H9 (cell line): Measurements from ENCODE around the gene GPD1L. TPM values are rescaled to one million over a fixed set of nuclear protein-coding genes. Genes with fewer than 3 reads are reported as not detected.
"Not testable (repeated sequence)": the region's sequence is repeated elsewhere in the genome, so short reads cannot be mapped to it uniquely, and the experiment has no call there.

Experiments used
- DNase-seq: peaks from one replicate; pipeline ENCODE4 v3.0.0-alpha.2; 2017
- H2AFZ ChIP-seq: one replicate; pipeline ENCODE4 v1.6.1; 2013; ENCODE audit warnings: mild to moderate bottlenecking, low read length, control low read depth, moderate library complexity
- H2AK5ac ChIP-seq: 2 replicates; pipeline ENCODE4 v1.6.1; 2013; ENCODE audit warnings: low read length, control low read depth, mixed read lengths; ENCODE audit not compliant: insufficient read length
- H2BK120ac ChIP-seq: one replicate; pipeline ENCODE4 v1.6.1; 2013; ENCODE audit warnings: low read depth, mild to moderate bottlenecking, low read length, control low read depth, inconsistent platforms; ENCODE audit not compliant: poor library complexity, severe bottlenecking
- H2BK12ac ChIP-seq: 2 replicates; pipeline ENCODE4 v1.6.1; 2013; ENCODE audit warnings: low read length, control low read depth, mixed read lengths, low read depth; ENCODE audit not compliant: insufficient read length
- H2BK15ac ChIP-seq: 2 replicates; pipeline ENCODE4 v1.6.1; 2013; ENCODE audit warnings: low read depth, low read length, control low read depth
- H2BK20ac ChIP-seq: one replicate; pipeline ENCODE4 v1.6.1; 2013; ENCODE audit warnings: low read depth, mild to moderate bottlenecking, low read length, control low read depth, inconsistent platforms; ENCODE audit not compliant: poor library complexity, severe bottlenecking
- H2BK5ac ChIP-seq: 2 replicates; pipeline ENCODE4 v1.6.1; 2013; ENCODE audit warnings: low read length, control low read depth, mixed read lengths; ENCODE audit not compliant: insufficient read length
- H3K14ac ChIP-seq: 2 replicates; pipeline ENCODE4 v1.6.1; 2013; ENCODE audit warnings: low read length, control low read depth; ENCODE audit not compliant: insufficient read depth
- H3K18ac ChIP-seq: 2 replicates; pipeline ENCODE4 v1.6.1; 2013; ENCODE audit warnings: low read depth, mild to moderate bottlenecking, mixed read lengths, low read length, control low read depth; ENCODE audit not compliant: insufficient read length
- H3K23ac ChIP-seq: 2 replicates; pipeline ENCODE4 v1.6.1; 2013; ENCODE audit warnings: low read length, control low read depth, mixed read lengths, low read depth; ENCODE audit not compliant: insufficient read length
- H3K23me2 ChIP-seq: 2 replicates; pipeline ENCODE4 v1.6.1; 2013; ENCODE audit warnings: low read depth, mild to moderate bottlenecking, mixed read lengths, low read length, control low read depth; ENCODE audit not compliant: insufficient read length, poor library complexity, severe bottlenecking
- H3K27ac ChIP-seq: 2 replicates; pipeline ENCODE4 v1.5.1; 2013; ENCODE audit warnings: low read length, control low read depth, mixed read lengths, low read depth; ENCODE audit not compliant: insufficient read length
- H3K27me3 ChIP-seq: 2 replicates; pipeline ENCODE4 v1.6.1; 2013; ENCODE audit warnings: low read length, control low read depth, inconsistent platforms; ENCODE audit not compliant: insufficient read depth
- H3K4ac ChIP-seq: 2 replicates; pipeline ENCODE4 v1.6.1; 2013; ENCODE audit warnings: low read depth, mild to moderate bottlenecking, control low read depth, inconsistent platforms, low read length, moderate library complexity
- H3K4me1 ChIP-seq: 2 replicates; pipeline ENCODE4 v1.6.1; 2013; ENCODE audit warnings: low read length, control low read depth, inconsistent platforms; ENCODE audit not compliant: insufficient read depth
- H3K4me2 ChIP-seq: 2 replicates; pipeline ENCODE4 v1.6.1; 2013; ENCODE audit warnings: low read length, control low read depth, mixed read lengths; ENCODE audit not compliant: insufficient read length, insufficient read depth
- H3K56ac ChIP-seq: 2 replicates; pipeline ENCODE4 v1.6.1; 2013; ENCODE audit warnings: low read depth, mild to moderate bottlenecking, mixed read lengths, low read length, control low read depth; ENCODE audit not compliant: insufficient read length
- H3K79me1 ChIP-seq: 2 replicates; pipeline ENCODE4 v1.6.1; 2013; ENCODE audit warnings: low read depth, mild to moderate bottlenecking, moderate library complexity, low read length, control low read depth, inconsistent platforms; ENCODE audit not compliant: insufficient read depth, poor library complexity, severe bottlenecking
- H3K79me2 ChIP-seq: 2 replicates; pipeline ENCODE4 v1.6.1; 2013; ENCODE audit warnings: low read length, control low read depth, inconsistent platforms; ENCODE audit not compliant: insufficient read depth
- H3K9ac ChIP-seq: 2 replicates; pipeline ENCODE4 v1.6.1; 2013; ENCODE audit warnings: low read length, control low read depth, mixed read lengths; ENCODE audit not compliant: insufficient read length; ENCODE audit errors: extremely low read depth
- H3K9me3 ChIP-seq: one replicate; pipeline ENCODE4 v1.6.1; 2013; ENCODE audit warnings: low read depth, low read length, inconsistent platforms; ENCODE audit not compliant: control insufficient read depth
- H3T11ph ChIP-seq: one replicate; pipeline ENCODE4 v1.6.1; 2013; ENCODE audit warnings: mild to moderate bottlenecking, low read length, control low read depth, inconsistent platforms
- H4K20me1 ChIP-seq: one replicate; pipeline ENCODE4 v1.6.1; 2013; ENCODE audit not compliant: control insufficient read depth, insufficient read length, insufficient read depth
- H4K5ac ChIP-seq: 2 replicates; pipeline ENCODE4 v1.6.1; 2013; ENCODE audit warnings: low read depth, mild to moderate bottlenecking, mixed read lengths, low read length, control low read depth; ENCODE audit not compliant: insufficient read length
- H4K8ac ChIP-seq: replicated peaks from 2 replicates; pipeline ENCODE4 v1.6.1; 2013; ENCODE audit warnings: low read length, control low read depth, mixed read lengths, low read depth; ENCODE audit not compliant: insufficient read length
- H4K91ac ChIP-seq: 2 replicates; pipeline ENCODE4 v1.6.1; 2013; ENCODE audit warnings: low read depth, mild to moderate bottlenecking, moderate library complexity, mixed read lengths, low read length, control low read depth; ENCODE audit not compliant: insufficient read length
- H3K27ac Mint-ChIP-seq, 3 experiments: 2 replicates in 2 of 3; 3 replicates in 1 of 3; pipeline ENCODE4 v1.8.0; 2020 to 2021; ENCODE audit warnings: mixed read lengths in 3 of 3, mild to moderate bottlenecking in 1 of 3, moderate library complexity in 1 of 3
- H3K27me3 Mint-ChIP-seq: 2 replicates; pipeline ENCODE4 v1.8.0; 2021; ENCODE audit warnings: low read depth, mild to moderate bottlenecking, moderate library complexity, mixed read lengths
- H3K36me3 Mint-ChIP-seq, 3 experiments: 2 replicates in 2 of 3; 3 replicates in 1 of 3; pipeline ENCODE4 v1.8.0; 2020 to 2021; ENCODE audit warnings: low read depth in 3 of 3, mixed read lengths in 3 of 3; ENCODE audit not compliant: insufficient read depth in 1 of 3
- H3K4me1 Mint-ChIP-seq, 2 experiments: 2 replicates each; pipeline ENCODE4 v1.8.0; 2020; ENCODE audit warnings: mixed read lengths in 2 of 2
- H3K4me3 Mint-ChIP-seq, 2 experiments: 2 replicates in 1 of 2; 3 replicates in 1 of 2; pipeline ENCODE4 v1.8.0; 2020 to 2021; ENCODE audit warnings: mild to moderate bottlenecking in 2 of 2, mixed read lengths in 2 of 2, moderate library complexity in 1 of 2
- H3K9me3 Mint-ChIP-seq, 2 experiments: 2 replicates in 1 of 2; 3 replicates in 1 of 2; pipeline ENCODE4 v1.8.0; 2020; ENCODE audit warnings: mild to moderate bottlenecking in 2 of 2, mixed read lengths in 2 of 2, moderate library complexity in 1 of 2
- WGBS: extraction: QIAGEN DNeasy Blood & Tissue Kit; methylation state at CpG from one replicate; pipeline ENCODE4 v1.1.7; 2013; ENCODE audit warnings: missing lambda C conversion rate, low lambda C conversion rate, mixed read lengths; ENCODE audit not compliant: insufficient read length; ENCODE audit errors: extremely low coverage; 5-methylcytosine and 5-hydroxymethylcytosine counted together
- total RNA-seq: library from RNA; stranded (reverse); gene quantifications from 2 replicates; pipeline ENCODE4 v1.2.1, GENCODE V29; 2021
- TF ChIP-seq, protein P1 (sequence below): fragments of 200-600 bp; sonication (generic); conservative IDR thresholded peaks from 3 replicates; pipeline ENCODE4 v1.8.0; 2021; ENCODE audit warnings: antibody characterized with exemption, mild to moderate bottlenecking

The GPD1L gene
- total RNA-seq, 1 experiment from 2014 or later = 3.7 TPM

DNA sequence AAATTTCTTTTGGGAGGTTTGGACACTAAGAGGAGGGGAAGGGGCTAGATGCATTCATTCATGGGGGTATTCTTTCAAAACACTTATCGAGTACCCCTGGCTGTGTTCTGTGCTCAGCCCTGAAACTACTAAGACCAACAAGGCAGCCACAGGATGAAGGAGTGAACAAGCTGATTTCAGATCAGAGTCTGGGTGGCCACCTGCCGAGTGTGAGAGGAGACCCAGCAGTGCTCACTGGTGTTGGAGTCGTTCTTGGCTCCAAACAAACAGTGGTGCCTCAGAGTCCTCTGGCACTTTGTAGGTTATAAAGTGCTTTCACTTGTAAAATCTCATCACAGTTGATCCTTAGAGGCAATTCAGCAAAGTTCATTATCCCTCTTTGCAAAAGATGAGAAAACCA, 83.3 kb downstream of the GPD1L start:
- H3K9me3 Mint-ChIP-seq = no peaks in the 10 kb centered on the region
- Histone ChIP-seq H2BK120ac (no peak overlapping the region), H4K8ac (no peak overlapping the region), H2BK20ac (no peak overlapping the region), H3K23me2 (no peaks in the 10 kb centered on the region), H2AK5ac (no peak overlapping the region), H3K27ac (no peak overlapping the region), H3K18ac (no peak overlapping the region), H4K20me1 (no peaks in the 10 kb centered on the region), H3K4me1 (no peaks in the 10 kb centered on the region), H3K56ac (no peak overlapping the region), H3K14ac (no peak overlapping the region), H3K79me1 (no peaks in the 10 kb centered on the region), H4K91ac (no peak overlapping the region), H3K4me2 (no peak overlapping the region), H2AFZ (no peak overlapping the region), H3K9me3 (no peaks in the 10 kb centered on the region), H2BK12ac (no peak overlapping the region), H3K23ac (no peak overlapping the region), H3K27me3 (no peaks in the 10 kb centered on the region), H2BK5ac (no peak overlapping the region), H3K4ac (no peak overlapping the region), H4K5ac (no peak overlapping the region), H3T11ph (no peak overlapping the region), H2BK15ac (no peak overlapping the region), H3K79me2 (no peaks in the 10 kb centered on the region), H3K9ac (no peak overlapping the region)
- no peaks in the 10 kb centered on the region for H3K36me3 Mint-ChIP-seq
- DNase-seq = no peak
- H3K27ac Mint-ChIP-seq = no peak overlapping the region
- peaks cover 5% of the 10 kb centered on the region; the same call in 1 of the 2 replicates for H3K27me3 Mint-ChIP-seq
- TF ChIP-seq, protein P1, sequence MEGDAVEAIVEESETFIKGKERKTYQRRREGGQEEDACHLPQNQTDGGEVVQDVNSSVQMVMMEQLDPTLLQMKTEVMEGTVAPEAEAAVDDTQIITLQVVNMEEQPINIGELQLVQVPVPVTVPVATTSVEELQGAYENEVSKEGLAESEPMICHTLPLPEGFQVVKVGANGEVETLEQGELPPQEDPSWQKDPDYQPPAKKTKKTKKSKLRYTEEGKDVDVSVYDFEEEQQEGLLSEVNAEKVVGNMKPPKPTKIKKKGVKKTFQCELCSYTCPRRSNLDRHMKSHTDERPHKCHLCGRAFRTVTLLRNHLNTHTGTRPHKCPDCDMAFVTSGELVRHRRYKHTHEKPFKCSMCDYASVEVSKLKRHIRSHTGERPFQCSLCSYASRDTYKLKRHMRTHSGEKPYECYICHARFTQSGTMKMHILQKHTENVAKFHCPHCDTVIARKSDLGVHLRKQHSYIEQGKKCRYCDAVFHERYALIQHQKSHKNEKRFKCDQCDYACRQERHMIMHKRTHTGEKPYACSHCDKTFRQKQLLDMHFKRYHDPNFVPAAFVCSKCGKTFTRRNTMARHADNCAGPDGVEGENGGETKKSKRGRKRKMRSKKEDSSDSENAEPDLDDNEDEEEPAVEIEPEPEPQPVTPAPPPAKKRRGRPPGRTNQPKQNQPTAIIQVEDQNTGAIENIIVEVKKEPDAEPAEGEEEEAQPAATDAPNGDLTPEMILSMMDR = no peak
- H3K4me3 Mint-ChIP-seq = no peak overlapping the region
- WGBS = no CpG with 5 or more reads among the region's 3 CpGs
- peaks cover 13 to 19% of the 10 kb centered on the region in 2 experiments for H3K4me1 Mint-ChIP-seq

DNA sequence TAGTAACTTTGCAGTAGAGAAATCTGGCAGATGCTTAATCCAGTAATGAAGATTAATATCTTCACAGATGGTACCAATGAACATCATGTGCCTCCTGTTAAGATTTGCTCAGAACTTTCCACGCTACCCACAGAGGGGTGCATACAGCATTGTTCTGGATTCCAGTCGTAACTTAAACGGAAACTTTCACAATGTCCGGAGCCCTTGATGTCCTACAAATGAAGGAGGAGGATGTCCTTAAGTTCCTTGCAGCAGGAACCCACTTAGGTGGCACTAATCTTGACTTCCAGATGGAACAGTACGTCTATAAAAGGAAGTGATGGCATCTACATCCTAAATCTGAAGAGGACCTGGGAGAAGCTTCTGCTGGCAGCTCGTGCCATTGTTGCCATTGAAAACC, 84.1 kb downstream of the GPD1L start:
- peaks cover 13 to 19% of the 10 kb centered on the region in 2 experiments for H3K4me1 Mint-ChIP-seq
- H4K20me1 ChIP-seq, H3K4me1 ChIP-seq, DNase-seq, H2BK15ac ChIP-seq, H3T11ph ChIP-seq, H2BK120ac ChIP-seq, H3K4ac ChIP-seq, H3K79me2 ChIP-seq, H3K23me2 ChIP-seq, H3K36me3 Mint-ChIP-seq, H2AFZ ChIP-seq, H3K79me1 ChIP-seq, H3K4me3 Mint-ChIP-seq, H3K27me3 Mint-ChIP-seq, H3K4me2 ChIP-seq, H3K27ac Mint-ChIP-seq, H3K18ac ChIP-seq, H3K14ac ChIP-seq, H4K91ac ChIP-seq, H2BK20ac ChIP-seq, H2AK5ac ChIP-seq, H4K8ac ChIP-seq, H2BK12ac ChIP-seq, H3K27ac ChIP-seq, H3K56ac ChIP-seq, H3K9me3 ChIP-seq, H4K5ac ChIP-seq, H3K9ac ChIP-seq, H3K9me3 Mint-ChIP-seq, H3K27me3 ChIP-seq, H2BK5ac ChIP-seq, H3K23ac ChIP-seq: not testable (repeated sequence)
- no CpG with 5 or more reads among the region's 6 CpGs for WGBS
